HL-60 (cell line): Measurements from ENCODE around the gene FARP1.
A peak's percentile ranks its signal among the peaks of the same experiment; 100 is the strongest.

ENCODE experiments used
- DNase-seq, 2 experiments: peaks; one replicate each; pipeline ENCODE4 v3.0.0-alpha.2; 2010 to 2020; ENCODE audit warnings: low read depth in 1 of 2, low spot score in 1 of 2
- H3K27ac ChIP-seq: fragments of 250-450 bp; sonication (Bioruptor Pico); replicated peaks from 2 replicates; pipeline ENCODE4 v1.5.1; 2020; ENCODE audit warnings: mild to moderate bottlenecking, moderate library complexity
- H3K27me3 ChIP-seq: fragments of 250-450 bp; sonication (Bioruptor Pico); 2 replicates; pipeline ENCODE4 v1.5.1; 2021; ENCODE audit warnings: mild to moderate bottlenecking, moderate library complexity; ENCODE audit not compliant: insufficient read depth, poor library complexity, severe bottlenecking
- H3K4me3 ChIP-seq: replicated peaks from 2 replicates; pipeline ENCODE4 v1.5.1; 2011; ENCODE audit warnings: mild to moderate bottlenecking, control low read depth, low read length; ENCODE audit not compliant: insufficient read depth
- CTCF ChIP-seq: IDR thresholded peaks from one replicate; pipeline ENCODE4 v1.5.1; 2011; ENCODE audit warnings: low read length, control low read depth, inconsistent platforms; ENCODE audit not compliant: insufficient read depth
- GABPA ChIP-seq: IDR thresholded peaks from 2 replicates; pipeline ENCODE4 v1.6.1; 2012; ENCODE audit warnings: low read depth
- POLR2AphosphoS5 ChIP-seq: IDR thresholded peaks from 2 replicates; pipeline ENCODE4 v1.6.1; 2012; ENCODE audit warnings: low read depth
- REST ChIP-seq: IDR thresholded peaks from 2 replicates; pipeline ENCODE4 v1.6.1; 2012; ENCODE audit warnings: low read depth; ENCODE audit not compliant: insufficient replicate concordance
- SPI1 ChIP-seq: IDR thresholded peaks from 2 replicates; pipeline ENCODE4 v1.6.1; 2012; ENCODE audit warnings: low read depth, mild to moderate bottlenecking, borderline replicate concordance

The FARP1 gene

DNA sequence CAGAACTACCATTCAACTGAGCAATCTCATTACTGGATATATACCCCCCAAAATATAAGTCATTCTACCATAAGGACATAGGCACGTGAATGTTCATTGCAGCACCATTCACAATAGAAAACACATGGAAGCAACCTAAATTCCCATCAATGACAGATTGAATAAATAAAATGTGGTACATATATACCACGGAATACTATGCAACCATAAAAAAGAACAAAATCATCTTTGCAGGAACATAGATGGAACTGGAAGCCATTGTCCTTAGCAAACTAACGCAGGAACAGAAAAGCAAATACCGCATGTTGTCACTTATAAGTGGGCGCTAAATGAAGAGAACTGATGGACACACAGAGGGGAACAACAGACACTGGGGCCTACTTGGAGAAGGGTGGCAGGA is 20.0 kb downstream of the FARP1 start:
- no peak for DNase-seq
- H3K4me3 ChIP-seq: no peak overlapping the region
- no peak overlapping the region for H3K27ac ChIP-seq
- no peaks in the 10 kb centered on the region for H3K27me3 ChIP-seq
- no peak for TF ChIP-seq POLR2AphosphoS5
- no peak for TF ChIP-seq SPI1
- no peak for TF ChIP-seq REST
- no peak for TF ChIP-seq GABPA
- no peak for TF ChIP-seq CTCF

- no peak for DNase-seq
- no peak overlapping the region for H3K27ac ChIP-seq
- H3K27me3 ChIP-seq: peaks cover 13% of the 10 kb centered on the region
- no peak for TF ChIP-seq SPI1
- TF ChIP-seq GABPA: no peak
- TF ChIP-seq REST: no peak
- no peak for TF ChIP-seq POLR2AphosphoS5
- no peak for TF ChIP-seq CTCF
- H3K4me3 ChIP-seq: no peak overlapping the region
Measured at GRCh38 chr13:98169331-98169730, 26.4 kb downstream of the FARP1 start.

- H3K27me3 ChIP-seq: peaks cover 13% of the 10 kb centered on the region
- no peak for DNase-seq
- no peak overlapping the region for H3K27ac ChIP-seq
- no peak overlapping the region for H3K4me3 ChIP-seq
- no peak for TF ChIP-seq GABPA
Measured at GRCh38 chr13:98171900-98172589, 29.2 kb downstream of the FARP1 start.

DNA sequence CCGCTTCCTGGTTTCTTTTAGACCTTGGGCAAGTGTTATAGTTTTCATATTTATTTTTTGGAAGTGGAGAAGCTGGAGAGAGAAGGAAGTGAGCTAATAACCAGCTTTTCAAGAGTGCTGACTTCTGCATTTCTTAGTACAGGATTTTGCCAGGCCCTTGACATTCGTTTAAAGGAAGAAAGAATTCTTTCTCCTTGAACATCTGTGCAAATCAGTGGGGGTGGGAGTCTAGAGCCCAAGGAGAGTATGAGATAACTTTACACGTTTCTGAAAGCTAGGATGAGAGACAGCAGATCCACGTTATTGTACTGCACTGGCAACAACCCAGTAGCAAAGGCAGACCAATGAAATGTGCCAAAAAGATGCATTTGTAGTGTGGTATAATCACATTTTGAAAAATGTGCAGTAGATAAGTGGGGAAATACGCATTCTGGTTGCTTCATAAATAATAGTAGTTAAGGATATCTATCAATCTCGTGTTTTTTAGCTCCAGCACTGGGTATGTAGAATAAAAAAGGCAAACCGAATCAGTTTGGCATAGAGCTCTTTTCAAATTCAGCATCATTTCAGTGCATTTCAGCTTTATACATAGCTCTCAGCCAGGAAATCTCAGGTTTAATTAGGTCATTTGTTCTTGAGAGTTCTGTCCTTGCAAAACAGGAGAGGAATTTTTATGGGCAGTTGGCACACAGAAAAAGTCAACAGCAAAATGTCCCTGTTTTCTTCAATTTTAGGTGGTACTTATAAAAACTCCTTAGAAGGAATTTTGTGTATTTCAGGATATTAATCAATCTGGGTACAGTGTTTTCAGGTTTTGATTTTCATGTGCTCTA is 29.9 kb downstream of the FARP1 start:
- no peak for DNase-seq
- no peak overlapping the region for H3K4me3 ChIP-seq
- peaks cover 13% of the 10 kb centered on the region for H3K27me3 ChIP-seq
- no peak overlapping the region for H3K27ac ChIP-seq
- TF ChIP-seq GABPA (no peak), SPI1 (peak; percentile 6; the same call in 1 of the 2 replicates), POLR2AphosphoS5 (no peak), CTCF (no peak)
